DMS 273 treated with DMSO at 0.1 percent for 48 hours (cell line): ENCODE results near the gene SNAPC1.
"Not testable (repeated sequence)": the region's sequence is repeated elsewhere in the genome, so short reads cannot be mapped to it uniquely, and the experiment has no call there.

Experiments
- DNase-seq: peaks from one replicate; lab custom pipeline; 2025; lab: John Stamatoyannopoulos, UW

The SNAPC1 gene

DNA sequence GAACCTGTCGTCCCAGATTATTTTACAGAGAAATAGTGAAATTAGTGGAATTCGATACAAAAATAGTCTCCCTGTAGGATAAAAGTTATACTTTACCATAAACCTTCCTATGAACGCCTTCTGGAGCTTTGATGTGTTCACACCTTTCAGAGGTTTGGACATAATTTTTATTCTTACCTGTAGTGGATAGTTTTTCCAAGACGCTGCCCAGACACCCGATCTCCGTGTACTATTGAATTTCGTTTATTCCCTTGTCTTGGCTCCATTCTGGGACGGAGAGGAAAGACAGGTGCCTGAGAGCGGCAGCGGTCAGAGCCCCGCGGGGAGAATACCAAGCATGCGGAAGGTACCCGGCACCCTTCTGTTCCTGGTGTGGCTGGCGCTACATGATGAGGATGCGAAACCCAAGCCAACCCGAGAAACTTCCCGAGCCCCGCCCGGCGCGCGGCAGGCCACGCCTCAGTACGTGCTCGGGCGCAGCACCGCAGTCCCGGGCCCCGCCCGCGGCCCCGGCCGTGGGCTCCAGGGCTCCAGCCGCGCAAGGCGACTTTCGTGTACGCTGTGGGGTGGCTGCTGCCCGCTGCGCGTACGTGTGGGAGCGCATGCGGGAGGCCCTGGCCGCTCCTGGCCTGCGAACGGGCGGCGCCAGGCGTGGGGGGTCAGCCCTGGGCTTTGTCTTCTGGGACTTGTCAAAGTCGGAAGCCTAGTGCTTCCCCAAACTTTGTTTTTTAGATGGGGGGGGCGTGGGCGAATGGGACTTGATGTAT lies 11.3 kb upstream of the SNAPC1 start:
- no peak for DNase-seq

GRCh38 chr14:61751475-61751989 lies 10.7 kb upstream of the SNAPC1 start:
- DNase-seq: no peak

GRCh38 chr14:61752626-61753025 lies 9.6 kb upstream of the SNAPC1 start:
- no peak for DNase-seq

DNA sequence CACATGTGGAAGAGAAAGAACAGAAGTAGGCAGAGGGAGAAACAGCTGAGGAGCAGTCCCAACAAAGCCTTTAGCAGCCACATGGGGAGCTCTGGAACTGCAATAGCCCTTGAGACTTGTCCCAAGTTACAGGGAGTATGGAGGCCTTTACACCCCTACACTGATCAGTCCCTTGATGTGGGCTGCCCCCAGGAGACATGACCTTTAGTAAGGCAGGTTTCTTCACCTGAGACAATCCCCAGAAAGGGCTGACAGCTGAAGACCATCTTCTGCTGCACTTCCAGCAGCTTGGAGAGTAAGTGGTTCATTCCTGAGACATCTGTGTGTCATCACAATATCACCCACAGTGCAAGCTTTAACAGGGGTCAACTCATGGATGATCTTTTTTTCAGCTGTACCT lies 8.6 kb upstream of the SNAPC1 start:
- DNase-seq: no peak

GRCh38 chr14:61754627-61755381 lies 7.4 kb upstream of the SNAPC1 start:
- DNase-seq: no peak

GRCh38 chr14:61755382-61755742 lies 6.9 kb upstream of the SNAPC1 start:
- not testable (repeated sequence) for DNase-seq

GRCh38 chr14:61756135-61756534 lies 6.1 kb upstream of the SNAPC1 start:
- DNase-seq: no peak

DNA sequence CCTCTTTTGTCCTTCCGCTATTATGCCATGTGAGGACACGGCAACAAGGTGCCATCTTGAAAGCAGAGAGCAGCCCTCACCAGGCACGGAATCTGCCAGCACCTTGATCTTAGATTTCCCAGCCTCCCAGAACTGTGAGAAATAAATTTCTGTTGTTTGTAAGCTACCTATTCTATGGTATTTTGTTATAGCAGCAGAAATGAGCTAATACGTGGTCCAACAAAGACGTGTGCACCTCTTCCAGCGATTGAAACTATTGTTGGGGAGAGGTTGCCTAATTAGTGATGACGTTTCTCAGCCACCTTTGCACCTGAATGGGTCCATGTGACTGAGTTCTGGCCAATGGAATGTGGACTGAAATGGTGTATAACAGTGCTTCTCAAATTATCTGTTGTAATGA lies 2.3 kb upstream of the SNAPC1 start:
- no peak for DNase-seq

- no peak for DNase-seq
These were observed 663 bp upstream of the SNAPC1 start for GRCh38 chr14:61761557-61761956.

- DNase-seq: no peak
These were observed 2.3 kb downstream of the SNAPC1 start for GRCh38 chr14:61764342-61765122.

- no peak for DNase-seq
These were observed 3.2 kb downstream of the SNAPC1 start for GRCh38 chr14:61765225-61765943.

GRCh38 chr14:61766151-61766550 lies 3.9 kb downstream of the SNAPC1 start:
- no peak for DNase-seq

- DNase-seq: no peak
These were observed 6.0 kb downstream of the SNAPC1 start for GRCh38 chr14:61768240-61768639.

- no peak for DNase-seq
These were observed 7.7 kb downstream of the SNAPC1 start for GRCh38 chr14:61769893-61770292.

DNA sequence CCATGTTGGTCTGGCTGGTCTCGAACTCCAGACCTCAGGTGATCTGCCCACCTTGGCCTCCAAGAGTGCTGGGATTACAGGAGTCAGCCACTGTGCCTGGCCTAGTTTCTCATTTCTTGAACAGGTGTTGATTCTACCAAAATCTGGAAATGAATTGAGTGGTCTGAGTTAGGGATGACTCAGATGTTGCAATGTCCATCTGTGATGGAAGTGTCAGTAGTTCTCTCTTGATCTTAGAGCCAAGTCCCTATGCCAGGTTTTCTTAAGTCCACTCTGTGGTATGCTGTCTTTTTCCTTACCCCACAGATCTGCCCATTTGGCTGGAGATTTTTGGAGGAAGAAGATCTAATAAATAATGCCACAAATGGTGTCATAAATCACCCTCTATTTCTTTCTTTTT lies 12.6 kb downstream of the SNAPC1 start:
- no peak for DNase-seq

DNA sequence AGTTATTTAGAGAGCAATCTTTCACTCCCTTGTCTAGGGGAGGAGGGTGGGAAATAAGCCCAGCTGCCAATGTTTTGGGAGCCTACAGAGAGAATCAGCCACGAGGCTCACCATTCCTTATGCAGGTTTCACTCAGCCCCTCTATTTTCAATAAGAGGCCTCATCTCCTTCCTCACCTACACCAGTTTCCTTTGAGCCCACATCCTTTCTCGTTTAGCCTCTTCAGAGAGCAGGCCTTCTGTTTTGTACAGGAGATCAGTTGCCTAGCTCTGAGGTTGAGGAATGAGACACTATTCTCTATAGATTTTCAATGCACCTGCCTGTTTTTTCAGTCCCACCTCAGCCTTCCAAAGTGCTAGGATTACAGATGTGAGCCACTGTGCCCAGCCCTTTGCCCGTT lies 17.9 kb downstream of the SNAPC1 start:
- no peak for DNase-seq

DNA sequence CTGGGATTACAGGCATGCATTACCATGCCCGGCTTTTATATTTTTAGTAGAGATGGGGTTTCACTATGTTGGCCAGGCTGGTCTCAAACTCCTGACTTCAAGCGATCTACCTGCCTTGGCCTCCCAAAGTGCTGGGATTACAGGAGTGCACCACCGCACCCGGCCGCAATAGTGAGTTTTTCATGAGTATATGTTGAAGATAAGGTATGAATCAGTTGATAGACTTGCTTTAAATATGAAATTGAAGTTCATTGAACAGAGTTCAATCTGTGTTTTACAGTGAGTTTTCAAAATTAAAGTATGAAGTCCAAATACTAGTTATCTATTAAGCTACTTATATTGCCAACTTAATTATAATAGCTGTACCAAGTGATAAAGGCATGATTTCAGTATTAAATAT lies 35.1 kb downstream of the SNAPC1 start:
- DNase-seq: no peak

DNA sequence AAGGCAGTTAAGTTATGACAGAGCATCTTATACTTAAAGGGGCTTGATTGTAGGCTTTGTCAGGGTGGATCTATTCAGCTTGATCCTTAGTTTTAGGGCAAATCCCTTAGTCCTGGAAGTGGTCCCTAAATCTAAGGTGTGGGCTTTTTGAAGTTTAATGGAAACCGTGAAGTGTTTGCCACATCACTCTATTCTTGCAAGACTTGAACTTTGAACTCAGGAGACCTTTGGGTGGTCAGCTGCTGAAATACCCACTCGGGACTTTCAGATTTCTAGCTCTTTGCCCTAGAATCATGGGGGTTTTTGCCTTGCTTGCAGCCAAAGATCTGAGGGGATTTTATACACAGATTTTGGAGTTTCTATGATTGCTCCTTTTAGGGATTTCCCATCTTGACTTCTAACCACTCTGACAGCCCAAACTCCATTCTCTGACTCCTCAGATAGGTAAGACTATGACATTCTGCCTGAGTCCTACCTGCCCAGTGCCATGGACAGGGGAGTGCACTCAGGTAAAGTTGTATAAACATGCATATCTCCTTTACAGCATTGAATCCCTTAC lies 39.9 kb downstream of the SNAPC1 start:
- no peak for DNase-seq

DNA sequence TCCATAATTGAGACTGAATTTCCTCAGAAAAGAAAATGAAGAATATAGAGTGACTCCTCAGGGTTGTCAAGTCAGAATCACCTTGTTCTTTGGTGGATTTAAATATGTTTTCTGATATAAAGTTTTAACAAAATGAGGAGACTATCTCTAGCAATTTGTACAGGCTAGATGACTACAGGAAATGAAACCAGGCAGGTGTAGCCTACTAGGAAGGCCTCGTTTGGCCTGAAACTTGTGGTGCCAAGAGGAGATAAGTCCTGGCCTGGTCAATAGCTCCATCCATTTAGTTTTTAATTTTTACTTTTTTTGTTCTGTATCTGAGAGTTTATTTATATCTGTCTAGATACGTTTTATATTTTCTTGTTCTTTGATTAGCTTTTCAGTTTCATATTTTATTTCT lies 41.5 kb downstream of the SNAPC1 start:
- DNase-seq: no peak

- DNase-seq: no peak
These were observed 43.2 kb downstream of the SNAPC1 start for GRCh38 chr14:61805451-61805850.

GRCh38 chr14:61811882-61812346 lies 49.7 kb downstream of the SNAPC1 start:
- no peak for DNase-seq
